ENCODE results near the gene C11orf87. TPM values are rescaled to one million over a fixed set of nuclear protein-coding genes. Genes with fewer than 3 reads are reported as not detected.

Gene C11orf87
- total RNA-seq = not detected
- 0.53 TPM for polyA plus RNA-seq (2013, experiment 1 of 2)
- 1.0 TPM for polyA plus RNA-seq (2013, experiment 2 of 2)
- long read RNA-seq, experiment 1 = 0 reads
- long read RNA-seq, experiment 2 = 0 reads
- long read RNA-seq, experiment 3 = 0 reads
- long read RNA-seq, experiment 4 = 0 reads

DNA sequence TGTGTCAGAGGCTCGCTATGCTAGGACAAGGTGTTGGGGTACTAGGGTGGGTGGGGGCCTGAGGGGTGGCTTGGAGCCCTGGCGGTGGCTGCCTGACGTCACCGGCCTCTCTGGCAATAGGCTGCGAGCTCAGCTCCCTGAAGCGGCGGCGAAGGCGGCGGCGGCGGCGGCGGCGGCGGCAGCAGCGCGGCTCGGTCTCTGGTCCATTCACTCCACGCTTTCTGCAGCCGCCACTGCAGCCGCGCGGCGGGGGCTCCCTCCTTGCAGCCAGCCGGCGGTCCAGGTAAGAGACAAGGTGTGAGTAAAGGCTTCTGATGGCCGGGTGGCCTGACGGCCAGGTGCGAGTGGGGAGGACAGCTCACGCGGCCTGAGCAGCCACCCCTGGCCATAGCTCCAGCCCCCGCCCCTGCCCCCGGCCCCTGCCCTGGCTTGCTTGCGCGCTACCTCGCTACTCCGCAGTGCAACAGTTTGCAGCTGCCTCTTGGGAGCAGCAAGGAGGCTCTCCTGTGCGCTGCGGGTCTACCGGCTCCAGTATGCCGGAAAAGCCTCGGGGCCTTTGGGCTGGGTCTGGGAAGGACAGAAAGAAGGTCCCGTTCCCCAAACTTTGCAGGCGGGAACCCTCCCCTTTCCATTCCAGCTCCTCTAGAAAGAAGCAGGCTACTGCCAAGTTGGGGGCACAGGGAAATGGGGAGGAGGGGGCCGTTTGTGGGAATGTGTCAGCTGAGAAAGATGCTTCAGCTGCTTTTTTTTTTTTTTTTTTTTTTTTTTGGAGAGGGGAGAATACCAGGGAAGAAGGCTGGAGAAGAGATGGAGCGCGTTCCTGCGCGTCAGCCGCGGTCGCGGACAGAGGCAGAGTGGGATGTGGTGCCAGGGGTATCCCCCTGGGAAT, at the start of gene C11orf87:
TSS of gene C11orf87 (plus strand) at position 210 of the 889 bp plus-strand sequence. CDS start 1,444 bp downstream, outside the sequence.
- TF ChIP-seq, protein P1, sequence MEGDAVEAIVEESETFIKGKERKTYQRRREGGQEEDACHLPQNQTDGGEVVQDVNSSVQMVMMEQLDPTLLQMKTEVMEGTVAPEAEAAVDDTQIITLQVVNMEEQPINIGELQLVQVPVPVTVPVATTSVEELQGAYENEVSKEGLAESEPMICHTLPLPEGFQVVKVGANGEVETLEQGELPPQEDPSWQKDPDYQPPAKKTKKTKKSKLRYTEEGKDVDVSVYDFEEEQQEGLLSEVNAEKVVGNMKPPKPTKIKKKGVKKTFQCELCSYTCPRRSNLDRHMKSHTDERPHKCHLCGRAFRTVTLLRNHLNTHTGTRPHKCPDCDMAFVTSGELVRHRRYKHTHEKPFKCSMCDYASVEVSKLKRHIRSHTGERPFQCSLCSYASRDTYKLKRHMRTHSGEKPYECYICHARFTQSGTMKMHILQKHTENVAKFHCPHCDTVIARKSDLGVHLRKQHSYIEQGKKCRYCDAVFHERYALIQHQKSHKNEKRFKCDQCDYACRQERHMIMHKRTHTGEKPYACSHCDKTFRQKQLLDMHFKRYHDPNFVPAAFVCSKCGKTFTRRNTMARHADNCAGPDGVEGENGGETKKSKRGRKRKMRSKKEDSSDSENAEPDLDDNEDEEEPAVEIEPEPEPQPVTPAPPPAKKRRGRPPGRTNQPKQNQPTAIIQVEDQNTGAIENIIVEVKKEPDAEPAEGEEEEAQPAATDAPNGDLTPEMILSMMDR (conservative IDR thresholded peaks at IDR 0.05) = peak; percentile 31
- H3K36me3 Mint-ChIP-seq (ENCODE audit: low read depth) = no peaks in the 10 kb centered on the region

DNA sequence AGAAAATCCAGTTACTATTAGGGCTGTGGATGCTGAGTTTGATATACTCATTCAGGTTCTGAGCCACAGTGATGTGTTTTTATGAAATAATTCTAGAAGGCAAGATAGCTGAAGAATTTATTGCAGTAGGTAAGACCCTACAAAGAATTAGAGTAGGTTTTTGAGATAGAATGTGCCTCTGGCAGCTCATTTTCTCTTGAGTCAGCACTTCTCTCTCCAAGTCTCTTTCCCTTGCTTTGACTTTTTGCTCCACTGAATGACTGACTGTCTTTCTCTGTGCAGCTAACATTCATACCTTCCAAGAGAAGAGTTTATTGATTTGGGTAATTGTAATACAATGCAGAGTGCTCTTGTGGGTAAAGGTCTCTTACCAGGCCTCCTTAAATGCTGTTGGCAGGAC, 48.0 kb upstream of the C11orf87 start:
- no peak for DNase-seq
- Histone ChIP-seq H3K9me3 (ENCODE audit: control insufficient read depth, low read length) (peaks cover 9% of the 10 kb centered on the region), H3K36me3 (ENCODE audit: control insufficient read depth, insufficient read depth, low read length) (no peaks in the 10 kb centered on the region), H3K27me3 (ENCODE audit: control insufficient read depth, insufficient read depth, low read length, poor library complexity, severe bottlenecking) (no peaks in the 10 kb centered on the region), H3K27ac (ENCODE audit: low read depth, low read length) (no peak overlapping the region), H3K4me3 (ENCODE audit: low read length) (no peak overlapping the region), H3K4me1 (ENCODE audit: control insufficient read depth, insufficient read depth, low read length) (no peaks in the 10 kb centered on the region), H3K9ac (ENCODE audit: extremely low read depth, low read length, poor library complexity, severe bottlenecking) (no peak overlapping the region)
- Mint-ChIP-seq H3K36me3 (ENCODE audit: low read depth) (no peaks in the 10 kb centered on the region), H3K4me3 (no peak overlapping the region), H3K9me3 (no peaks in the 10 kb centered on the region), H3K4me1 (no peaks in the 10 kb centered on the region), H3K27ac (no peak overlapping the region), H3K27me3 (ENCODE audit: insufficient read depth) (no peaks in the 10 kb centered on the region)
- TF ChIP-seq, protein P1 (conservative IDR thresholded peaks at IDR 0.05) = no peak

More for the DNA sequence above, at the start of gene C11orf87:
- peak; percentile 90 for DNase-seq
- no peaks in the 10 kb centered on the region for H3K4me1 ChIP-seq (ENCODE audit: control insufficient read depth, insufficient read depth, low read length)
- no peak within 1 kb of the TSS for H3K9ac ChIP-seq (ENCODE audit: extremely low read depth, low read length, poor library complexity, severe bottlenecking)
- no peaks in the 10 kb centered on the region for H3K9me3 ChIP-seq (ENCODE audit: control insufficient read depth, low read length)
- Mint-ChIP-seq H3K4me3 (peak within 1 kb of the TSS; percentile 49), H3K4me1 (peaks cover 6% of the 10 kb centered on the region), H3K9me3 (no peaks in the 10 kb centered on the region), H3K27me3 (ENCODE audit: insufficient read depth) (peaks cover 74% of the 10 kb centered on the region), H3K27ac (no peak within 1 kb of the TSS)
- 0 to 1% methylated on average over 9 to 54 of the region's 54 CpGs for WGBS, 2 experiments (ENCODE audit: insufficient coverage in 1 of 2, insufficient read length in 1 of 2)
- peaks cover 75% of the 10 kb centered on the region for H3K27me3 ChIP-seq (ENCODE audit: control insufficient read depth, insufficient read depth, low read length, poor library complexity, severe bottlenecking)
- no peaks in the 10 kb centered on the region for H3K36me3 ChIP-seq (ENCODE audit: control insufficient read depth, insufficient read depth, low read length)
- no peak within 1 kb of the TSS for H3K27ac ChIP-seq (ENCODE audit: low read depth, low read length)
- peak within 1 kb of the TSS; percentile 78 for H3K4me3 ChIP-seq (ENCODE audit: low read length)

DNA sequence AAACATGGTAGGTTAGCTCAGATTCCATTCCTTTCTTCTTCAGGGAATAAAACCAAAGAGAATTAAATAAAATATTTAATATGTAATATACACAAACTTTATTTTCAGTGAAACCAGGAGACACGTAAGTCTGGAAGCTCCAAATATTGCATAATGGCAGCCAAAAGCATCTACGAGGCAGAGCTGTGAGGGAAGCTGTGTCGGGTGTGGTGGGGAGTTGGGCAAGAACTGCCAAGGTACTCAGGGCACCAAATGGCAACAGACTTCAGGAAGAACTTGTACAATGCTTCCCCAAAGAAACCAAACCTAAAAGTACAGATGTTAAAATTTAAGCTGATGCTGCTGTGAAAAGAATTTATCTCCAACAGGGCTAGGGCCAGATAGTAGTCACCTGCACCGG, 47.5 kb upstream of the C11orf87 start:
- 92 to 95% methylated on average over 2 to 4 of the region's 4 CpGs for WGBS, 2 experiments (ENCODE audit: insufficient coverage in 1 of 2, insufficient read length in 1 of 2)
- H3K27ac Mint-ChIP-seq = no peak overlapping the region
- TF ChIP-seq, protein P1 (conservative IDR thresholded peaks at IDR 0.05) = no peak

More for the DNA sequence above, 47.5 kb upstream of the C11orf87 start:
- Histone ChIP-seq H3K9ac (ENCODE audit: extremely low read depth, low read length, poor library complexity, severe bottlenecking) (no peak overlapping the region), H3K27me3 (ENCODE audit: control insufficient read depth, insufficient read depth, low read length, poor library complexity, severe bottlenecking) (no peaks in the 10 kb centered on the region), H3K27ac (ENCODE audit: low read depth, low read length) (no peak overlapping the region), H3K36me3 (ENCODE audit: control insufficient read depth, insufficient read depth, low read length) (no peaks in the 10 kb centered on the region), H3K9me3 (ENCODE audit: control insufficient read depth, low read length) (peaks cover 9% of the 10 kb centered on the region), H3K4me1 (ENCODE audit: control insufficient read depth, insufficient read depth, low read length) (no peaks in the 10 kb centered on the region), H3K4me3 (ENCODE audit: low read length) (no peak overlapping the region)
- no peaks in the 10 kb centered on the region for H3K27me3 Mint-ChIP-seq (ENCODE audit: insufficient read depth)
- DNase-seq = no peak
- no peaks in the 10 kb centered on the region for H3K4me1 Mint-ChIP-seq
- H3K9me3 Mint-ChIP-seq = no peaks in the 10 kb centered on the region
- H3K36me3 Mint-ChIP-seq (ENCODE audit: low read depth) = no peaks in the 10 kb centered on the region
- no peak overlapping the region for H3K4me3 Mint-ChIP-seq

Data from endodermal cell (in vitro differentiated cells).